GM13977 (cell line): Measurements from ENCODE around the gene TMC6.
"Not testable (repeated sequence)": the region's sequence is repeated elsewhere in the genome, so short reads cannot be mapped to it uniquely, and the experiment has no call there.

Experiments used
- DNase-seq: peaks from one replicate; pipeline ENCODE4 v3.0.0; 2012; ENCODE audit warnings: low spot score
- CTCF ChIP-seq: IDR thresholded peaks from 2 replicates; pipeline ENCODE4 v1.5.1; 2012; ENCODE audit warnings: mild to moderate bottlenecking, control low read depth; ENCODE audit not compliant: insufficient read depth; ENCODE audit errors: extremely low read depth, missing control alignments
- in situ Hi-C: fragments of 300-500 bp; cut with MboI; formaldehyde crosslinking; loops from one replicate; pipeline ENCODE4 v1.12.0; 2022; ENCODE audit warnings: low sequenced_read_pairs, low pct_unique_long_range_greater_than_20kb, mixed read lengths, inconsistent platforms; ENCODE audit not compliant: unreplicated experiment

Gene TMC6

GRCh38 chr17:78082988-78083387, 45.6 kb downstream of the TMC6 start:
- in situ Hi-C loops = no loop called here
- DNase-seq = no peak
- TF ChIP-seq CTCF = no peak

- in situ Hi-C loops, DNase-seq: not testable (repeated sequence)
These were observed 46.1 kb downstream of the TMC6 start for GRCh38 chr17:78082355-78082872.

- in situ Hi-C loops = no loop called here
- no peak for TF ChIP-seq CTCF
- no peak for DNase-seq
These were observed 47.0 kb downstream of the TMC6 start for GRCh38 chr17:78081551-78081950.

- DNase-seq = no peak
- in situ Hi-C loops = no loop called here
- TF ChIP-seq CTCF = no peak
These were observed 49.3 kb downstream of the TMC6 start for GRCh38 chr17:78079253-78079652.

- no peak for DNase-seq
- in situ Hi-C loops = no loop called here
- TF ChIP-seq CTCF = no peak
These were observed 53.0 kb downstream of the TMC6 start for GRCh38 chr17:78075545-78075944.

GRCh38 chr17:78075011-78075410, 53.5 kb downstream of the TMC6 start:
- DNase-seq = no peak
- in situ Hi-C loops = no loop called here
- no peak for TF ChIP-seq CTCF

GRCh38 chr17:78072961-78073360, 55.6 kb downstream of the TMC6 start:
- no peak for TF ChIP-seq CTCF
- in situ Hi-C loops = no loop called here
- DNase-seq = no peak
